Omental fat pad (tissue), 4 donors: Measurements from ENCODE around the gene ZMAT5. TPM values are rescaled to one million over a fixed set of nuclear protein-coding genes. Genes with fewer than 3 reads are reported as not detected.

Experiments
- ATAC-seq: fragments of 150-250 bp; one replicate; pipeline ENCODE4 v1.9.1; 2016; ENCODE audit warnings: mild to moderate bottlenecking, moderate library complexity; ENCODE audit not compliant: low FRiP score
- DNase-seq: peaks from one replicate; pipeline ENCODE4 v3.0.0-alpha.2; 2019; ENCODE audit warnings: low spot score
- CTCF ChIP-seq, 3 donors: fragments of 450-650 bp; IDR thresholded peaks; one replicate each; pipeline ENCODE4 v1.5.1; 2016 to 2017; ENCODE audit warnings: antibody characterized with exemption in 3 of 3, mild to moderate bottlenecking in 3 of 3, moderate library complexity in 2 of 3
- total RNA-seq, 4 donors: library from RNA; depleted of rRNA; stranded (reverse); fragments of >200 nt; gene quantifications; one replicate each; pipeline ENCODE4 v1.1.0, GENCODE V29; 2016

ZMAT5 gene
- total RNA-seq, 4 donors from 2014 or later, result 8.3 to 23.0 (median 16.9) TPM

DNA sequence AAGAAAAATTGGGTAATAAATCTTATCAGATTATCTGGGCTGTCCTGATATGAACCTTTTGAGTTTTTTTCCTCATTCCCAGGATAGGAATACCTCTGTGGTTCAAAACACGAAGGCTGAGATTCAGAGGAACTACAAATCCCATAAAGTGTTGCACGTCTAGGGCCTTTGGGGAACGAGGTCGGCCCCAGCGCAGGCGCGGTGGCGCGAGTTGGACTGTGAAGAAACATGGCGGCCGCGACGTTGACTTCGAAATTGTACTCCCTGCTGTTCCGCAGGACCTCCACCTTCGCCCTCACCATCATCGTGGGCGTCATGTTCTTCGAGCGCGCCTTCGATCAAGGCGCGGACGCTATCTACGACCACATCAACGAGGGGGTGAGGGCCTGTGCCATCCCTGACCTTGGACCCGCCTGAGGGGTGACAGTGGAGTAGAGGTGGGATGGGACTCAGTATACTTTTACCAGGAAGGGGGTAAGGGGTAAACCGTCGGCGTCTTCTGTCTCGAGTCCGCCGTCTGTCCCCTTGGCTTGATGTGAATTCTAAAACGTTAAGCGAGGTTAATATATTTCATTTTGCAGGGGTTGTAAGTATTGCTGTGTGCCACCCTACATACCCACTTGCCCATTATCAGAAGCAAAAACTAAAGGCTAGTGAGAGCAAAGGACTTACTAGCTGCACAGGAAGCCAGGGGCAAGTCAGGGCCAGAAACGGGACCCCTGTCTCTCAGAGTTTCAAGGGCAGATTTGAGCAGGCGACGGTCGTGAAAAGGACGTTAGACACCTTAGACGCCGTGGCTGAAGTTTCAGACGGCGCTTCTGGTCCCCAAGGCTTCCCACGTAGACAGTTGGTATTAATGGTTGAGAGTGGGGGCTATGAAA lies 604 bp upstream of the ZMAT5 start, which contains the start of gene UQCR10:
Gene UQCR10 (plus strand): TSS at position 199 of the 881 bp plus-strand sequence. CDS start 30 bp downstream, at position 229.
- TF ChIP-seq CTCF (IDR thresholded peaks at IDR 0.05), result no peak
- peak; percentile 87 for DNase-seq
- peak; percentile 91 for ATAC-seq

DNA sequence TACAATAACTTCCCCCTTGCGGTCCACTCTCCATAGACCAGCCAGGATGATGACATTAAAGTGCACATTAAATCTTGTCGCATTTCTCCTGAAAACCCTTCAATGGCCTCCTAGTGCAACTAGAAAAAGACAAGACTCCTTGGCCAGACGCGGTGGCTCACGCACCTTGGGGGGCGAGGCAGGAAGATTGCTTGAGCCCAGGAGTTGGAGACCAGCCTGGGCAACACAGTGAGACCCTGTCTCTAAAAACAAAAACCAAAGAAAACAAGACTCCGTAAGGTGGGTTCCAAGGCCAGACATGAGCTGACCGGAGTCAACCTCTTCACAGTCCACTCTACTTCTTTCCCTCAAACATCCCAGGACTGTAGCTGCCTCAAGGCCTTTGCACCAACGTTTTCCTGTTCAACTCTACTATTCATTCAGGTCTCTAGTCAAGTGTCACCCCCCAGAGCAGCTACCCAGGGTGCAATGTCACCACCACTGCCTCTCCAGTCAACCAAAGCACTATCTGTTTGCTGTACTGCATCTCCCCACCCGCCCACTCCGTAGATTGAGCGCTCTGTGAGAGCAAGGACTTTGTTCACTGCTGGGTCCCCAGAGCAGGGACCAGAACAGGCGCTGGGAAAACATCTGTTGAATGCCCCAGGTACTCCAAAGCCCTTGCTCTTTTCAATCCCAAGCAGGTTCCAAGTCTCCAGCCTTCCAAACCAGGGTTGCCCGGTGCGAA lies 739 bp downstream of the ZMAT5 start:
- DNase-seq (no peak), ATAC-seq (peak; percentile 3)
- no peak for TF ChIP-seq CTCF (IDR thresholded peaks at IDR 0.05)

DNA sequence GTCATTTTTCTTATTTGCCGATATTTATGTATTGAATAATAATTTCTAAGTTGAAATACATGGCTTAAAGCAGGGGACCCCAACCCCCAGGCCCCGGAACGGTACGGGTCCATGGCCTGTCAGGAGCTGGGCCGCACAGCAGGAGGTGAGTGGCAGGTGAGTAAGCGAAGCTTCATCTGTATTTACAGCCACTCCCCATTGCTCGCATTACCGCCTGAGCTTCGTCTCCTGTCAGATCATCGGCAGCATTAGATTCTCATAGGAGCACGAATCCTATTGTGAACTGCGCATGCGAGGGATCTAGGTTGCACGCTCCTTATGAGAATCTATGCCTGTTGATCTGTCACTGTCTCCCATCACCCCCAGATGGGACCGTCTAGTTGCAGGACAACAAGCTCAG lies 4.5 kb downstream of the ZMAT5 start:
- DNase-seq (no peak), ATAC-seq (no peak)
- no peak for TF ChIP-seq CTCF (IDR thresholded peaks at IDR 0.05)

GRCh38 chr22:29758959-29759358 lies 7.8 kb downstream of the ZMAT5 start:
- no peak for TF ChIP-seq CTCF (IDR thresholded peaks at IDR 0.05)
- DNase-seq, result no peak
- no peak for ATAC-seq

DNA sequence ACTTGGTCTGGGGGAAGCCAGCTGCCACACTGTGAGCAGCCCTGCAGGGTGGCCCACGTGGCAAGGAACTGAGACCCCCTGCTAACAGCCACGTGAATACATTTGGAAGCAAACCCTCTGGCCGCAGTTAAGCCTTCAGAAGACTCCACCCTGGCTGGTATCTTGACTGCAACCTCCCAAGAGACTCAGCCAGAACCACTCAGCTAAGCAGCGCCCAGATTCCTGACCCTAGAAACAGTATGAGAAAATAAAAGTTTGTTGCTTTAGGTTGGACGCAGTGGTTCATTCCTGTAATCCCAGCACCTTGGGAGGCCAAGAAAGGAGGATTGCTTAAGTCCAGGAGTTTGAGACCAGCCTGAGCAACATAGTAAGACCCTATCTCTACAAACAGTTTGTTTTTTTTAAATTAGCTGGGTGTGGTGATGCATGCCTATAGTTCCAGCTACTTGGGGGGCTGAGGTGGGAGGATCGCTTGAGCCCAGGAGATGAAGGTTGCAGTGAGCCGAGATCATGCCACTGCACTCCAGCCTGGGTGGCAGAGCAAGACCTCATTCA lies 8.7 kb downstream of the ZMAT5 start:
- no peak for TF ChIP-seq CTCF (IDR thresholded peaks at IDR 0.05)
- DNase-seq (no peak), ATAC-seq (no peak)

DNA sequence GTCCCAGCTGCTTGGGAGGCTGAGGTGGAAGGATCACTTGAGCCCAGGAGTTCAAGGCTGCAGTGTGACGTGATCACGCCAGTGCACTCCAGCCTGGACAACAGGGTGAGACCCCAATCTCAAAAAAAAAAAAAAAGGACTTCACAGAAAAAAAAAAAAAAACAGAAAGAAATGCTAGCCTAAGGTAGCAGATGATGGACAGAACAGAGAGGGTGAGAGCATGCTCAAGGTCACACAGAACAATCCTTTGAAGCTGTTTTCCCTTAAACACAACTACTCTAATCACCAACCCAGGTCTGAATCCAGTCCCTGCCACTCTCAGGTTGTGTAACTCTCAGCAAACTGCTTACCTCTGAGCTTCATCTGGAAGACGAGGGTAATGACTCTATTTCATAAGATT lies 9.7 kb downstream of the ZMAT5 start:
- DNase-seq, result no peak
- no peak for ATAC-seq
- TF ChIP-seq CTCF (IDR thresholded peaks at IDR 0.05), result no peak
